Measurements from ENCODE around the gene HHIP.

HHIP gene

DNA sequence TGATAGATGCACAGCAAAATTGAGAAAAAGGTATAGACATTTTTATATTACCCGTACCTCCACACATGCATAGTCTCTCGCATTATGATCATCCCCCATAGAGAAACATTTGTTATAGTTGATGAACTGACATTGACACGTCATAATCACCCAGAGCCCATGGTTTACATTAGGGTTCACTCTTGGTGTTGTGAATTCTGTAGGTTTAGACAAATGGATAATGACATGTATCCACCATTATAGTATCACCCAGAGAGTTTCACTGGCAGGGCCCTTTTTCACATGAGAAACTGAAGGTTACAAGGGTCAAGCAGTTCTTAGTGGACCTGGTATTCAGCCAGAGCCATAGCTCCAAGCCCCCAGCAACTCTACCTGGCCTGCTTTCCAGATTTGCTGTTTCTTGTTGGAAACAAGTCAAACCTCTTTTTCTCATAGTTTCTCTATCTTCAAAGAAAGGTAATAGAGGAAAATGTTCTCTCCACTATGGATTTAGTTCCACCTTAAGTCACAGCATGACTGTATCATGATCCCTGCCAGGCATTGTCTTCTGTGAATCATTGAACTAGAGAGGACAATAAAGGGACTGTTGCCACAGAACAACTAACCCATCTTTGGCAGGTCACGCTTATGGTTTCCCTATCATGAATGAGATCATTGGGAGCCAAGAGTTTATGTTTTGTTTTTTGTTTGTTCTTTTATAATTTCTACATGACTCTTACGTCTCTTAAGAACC is 64.0 kb downstream of the HHIP start:
- no peak for DNase-seq

GRCh38 chr4:144710526-144710912 is 64.6 kb downstream of the HHIP start:
- no peak for DNase-seq

- DNase-seq = no peak
Measured at GRCh38 chr4:144711700-144712456, 65.9 kb downstream of the HHIP start.

GRCh38 chr4:144712775-144713174 is 66.8 kb downstream of the HHIP start:
- no peak for DNase-seq

- no peak for DNase-seq
Measured at GRCh38 chr4:144714166-144714565, 68.2 kb downstream of the HHIP start.

- no peak for DNase-seq
Measured at GRCh38 chr4:144715230-144715629, 69.3 kb downstream of the HHIP start.

DNA sequence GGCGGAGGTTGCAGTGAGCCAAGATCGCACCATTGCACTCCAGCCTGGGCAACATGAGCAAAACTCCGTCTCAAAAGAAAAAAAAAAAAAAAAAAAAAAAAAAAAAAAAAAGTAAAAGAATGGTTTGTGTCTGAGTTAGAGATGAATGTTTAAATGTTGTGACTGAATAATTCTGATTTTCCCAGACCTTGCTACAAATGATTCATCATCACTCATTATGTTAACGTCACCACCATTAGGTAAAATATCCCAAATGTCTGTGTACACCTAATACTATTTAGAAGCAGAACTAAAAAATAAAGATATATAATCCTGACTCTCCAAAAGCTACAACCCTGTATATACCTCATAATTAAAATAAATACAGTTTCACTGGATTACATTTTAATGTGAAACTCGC is 70.8 kb downstream of the HHIP start:
- no peak for DNase-seq

DNA sequence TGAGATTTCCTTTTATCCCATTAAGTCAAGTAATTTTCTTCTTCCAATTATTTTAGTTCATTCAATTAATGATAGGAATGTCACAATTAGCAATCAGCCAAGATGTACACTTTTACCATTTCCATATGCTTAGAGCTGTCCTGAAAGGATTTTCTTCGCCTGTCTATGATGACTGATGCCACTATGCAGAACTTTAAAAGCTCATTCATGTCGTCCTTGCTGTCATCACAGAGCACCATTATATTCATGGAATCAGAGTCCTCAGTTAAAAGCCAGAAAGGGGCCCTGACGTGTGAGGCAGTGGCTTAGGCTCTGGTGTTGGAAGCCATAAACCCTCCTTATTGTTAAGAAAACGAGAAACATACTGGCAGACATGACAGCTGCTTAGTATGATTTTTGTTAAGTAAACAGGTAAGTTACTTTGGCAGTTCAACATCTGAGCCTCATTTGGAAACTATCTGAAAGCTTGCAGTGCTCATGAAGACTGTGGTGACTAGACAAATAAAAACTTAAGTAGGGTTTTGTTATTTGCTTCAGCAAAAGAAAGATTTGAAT is 73.1 kb downstream of the HHIP start:
- DNase-seq = no peak

- DNase-seq = no peak
Measured at GRCh38 chr4:144720491-144720890, 74.5 kb downstream of the HHIP start.

- DNase-seq = no peak
Measured at GRCh38 chr4:144721994-144722393, 76.0 kb downstream of the HHIP start.

DNA sequence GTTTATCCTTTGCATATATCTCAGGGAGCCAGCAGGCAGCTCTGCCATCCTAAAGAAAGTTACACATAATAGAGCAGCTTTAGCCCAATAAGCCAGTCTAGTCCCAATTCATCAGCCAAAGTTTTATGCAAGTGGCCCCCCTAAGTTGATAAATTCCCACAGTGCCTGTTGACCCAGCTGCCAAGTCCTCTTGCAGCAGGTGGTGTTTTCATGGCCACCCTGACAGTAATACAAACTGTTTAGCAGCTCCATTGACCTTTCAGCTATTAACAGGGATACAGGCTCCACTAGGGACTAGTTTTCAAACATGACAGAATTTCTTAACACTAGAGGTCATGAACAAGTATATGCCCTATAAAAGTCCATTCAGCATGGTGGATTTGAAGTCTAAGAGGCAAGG is 77.5 kb downstream of the HHIP start:
- no peak for DNase-seq

GRCh38 chr4:144729175-144729574 is 83.2 kb downstream of the HHIP start:
- DNase-seq = no peak

DNA sequence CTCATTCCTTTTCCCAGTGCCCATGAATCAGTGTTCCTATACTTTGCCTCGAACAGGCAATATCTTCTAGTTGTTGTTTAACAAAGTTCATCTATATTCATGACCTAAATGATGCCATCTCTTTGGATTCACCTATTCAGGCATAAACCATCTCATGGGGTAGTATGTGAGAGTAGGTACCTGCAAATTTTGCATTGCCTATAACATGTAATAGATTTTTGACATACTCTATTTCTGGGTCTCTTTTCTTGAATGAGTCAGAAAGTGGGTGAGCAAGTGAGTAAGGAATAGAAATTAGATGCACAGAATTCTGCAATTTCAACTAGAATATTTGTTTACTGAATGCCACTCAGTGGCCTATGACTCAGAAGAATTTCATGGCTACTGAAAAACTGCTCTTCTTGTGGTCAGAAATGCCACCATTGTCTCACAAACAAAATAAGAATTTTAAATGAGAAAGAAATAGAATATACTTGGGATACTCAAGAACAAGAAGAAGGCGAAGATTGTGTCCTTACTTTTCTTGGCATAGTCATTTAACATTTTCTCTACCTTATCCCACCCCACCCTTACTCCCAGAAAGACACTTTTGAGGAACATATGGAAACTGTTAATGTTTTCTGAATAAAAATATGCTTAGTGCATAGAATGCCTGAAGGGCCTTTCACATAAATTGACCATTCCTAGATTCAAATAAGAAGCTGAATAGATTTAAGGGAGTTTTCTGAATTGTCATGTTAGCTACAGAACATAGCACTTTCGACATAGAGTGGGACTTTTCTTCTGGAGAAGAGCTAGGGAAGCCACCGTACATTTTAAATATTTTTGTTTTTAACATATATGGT is 86.8 kb downstream of the HHIP start:
- no peak for DNase-seq

DNA sequence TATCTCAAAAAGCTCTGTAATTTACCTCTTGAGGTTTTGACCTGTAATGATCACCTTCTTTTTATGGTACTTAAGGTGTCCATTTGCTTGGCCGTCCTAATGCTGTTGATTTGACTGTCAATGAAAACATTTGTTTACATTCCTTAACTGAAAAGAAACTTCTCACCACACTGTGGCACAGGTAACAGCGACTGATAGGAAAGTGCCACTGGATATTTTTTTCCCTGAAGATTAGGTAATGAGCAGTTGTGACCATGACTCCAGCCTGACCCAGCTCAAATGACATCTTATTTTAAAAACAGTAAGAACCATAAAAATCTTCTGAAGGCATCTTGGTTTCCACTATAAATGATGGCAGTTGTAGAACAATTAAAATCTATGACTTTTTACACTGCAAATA is 87.6 kb downstream of the HHIP start:
- DNase-seq = no peak

- DNase-seq = no peak
Measured at GRCh38 chr4:144734522-144734921, 88.6 kb downstream of the HHIP start.

GRCh38 chr4:144738649-144739048 is 92.7 kb downstream of the HHIP start:
- no peak for DNase-seq

- no peak for DNase-seq
Measured at GRCh38 chr4:144739511-144740033, 93.6 kb downstream of the HHIP start.

GRCh38 chr4:144740316-144740715 is 94.4 kb downstream of the HHIP start:
- no peak for DNase-seq

GRCh38 chr4:144748814-144749555 is 103.0 kb downstream of the HHIP start:
- DNase-seq = no peak

GRCh38 chr4:144750348-144750747 is 104.4 kb downstream of the HHIP start:
- no peak for DNase-seq

DNA sequence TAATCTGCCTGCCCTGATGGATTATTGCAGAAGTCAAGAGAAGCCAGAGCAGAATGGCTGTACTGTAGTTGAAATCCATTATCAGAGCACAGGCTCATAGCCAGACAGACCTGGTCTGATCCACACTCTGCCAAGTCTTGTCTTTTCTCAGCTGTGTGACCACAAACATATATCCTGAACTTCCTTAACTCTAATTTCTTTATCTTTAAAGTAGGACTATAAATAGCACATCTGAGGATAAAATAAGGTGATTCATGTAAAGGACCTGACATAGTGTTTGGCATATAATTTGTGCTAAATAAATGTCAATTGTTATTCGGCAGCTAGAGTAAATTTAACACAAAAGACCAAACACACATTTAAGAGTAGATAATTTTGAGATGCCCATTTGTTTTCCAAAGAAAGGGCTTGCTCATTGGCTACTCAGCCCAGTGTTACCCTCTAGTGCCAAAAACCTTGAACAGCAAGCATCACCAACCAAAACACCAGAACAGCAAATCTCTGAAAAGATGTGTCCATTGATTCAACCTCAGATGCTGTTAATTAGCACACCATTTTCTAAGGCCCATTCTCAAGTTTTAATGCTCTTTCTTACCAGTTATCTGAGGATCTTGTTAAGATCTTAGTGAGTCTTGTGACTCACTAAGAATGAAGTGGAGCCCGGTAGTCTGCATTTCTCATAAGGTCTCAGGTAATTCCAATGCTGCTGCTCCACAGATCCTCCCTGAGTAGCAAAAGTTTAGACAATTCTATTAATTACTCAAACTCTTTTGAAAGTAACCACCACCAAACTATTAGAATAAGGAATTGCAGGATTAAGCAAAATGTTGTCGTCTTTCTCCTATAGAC is 108.8 kb downstream of the HHIP start:
- DNase-seq = no peak

All from CD4-positive, alpha-beta T cell treated with Interferon alpha-2 for 1 hour (primary cell).